Neural cell (in vitro differentiated cells): ENCODE measurements around the gene CPNE5. TPM values are rescaled to one million over a fixed set of nuclear protein-coding genes. Genes with fewer than 3 reads are reported as not detected.

Experiments
- H2AFZ ChIP-seq: fragments of 200-600, 300-800 bp; sonication (generic), shearing (Covaris generic); 2 replicates; pipeline ENCODE4 v1.6.0; 2014; ENCODE audit warnings: low read depth, mild to moderate bottlenecking, antibody characterized with exemption, low read length, moderate library complexity
- H3F3A ChIP-seq: fragments of 200-600 bp; shearing (Covaris generic); 2 replicates; pipeline ENCODE4 v1.6.1; 2016; ENCODE audit warnings: mild to moderate bottlenecking, moderate library complexity, mixed read lengths, antibody characterized with exemption, low read length; ENCODE audit not compliant: insufficient read depth, poor library complexity, severe bottlenecking
- H3K27ac ChIP-seq: fragments of 200-600, 300-800 bp; sonication (generic), shearing (Covaris generic); 2 replicates; pipeline ENCODE4 v1.5.1; 2014; ENCODE audit warnings: mild to moderate bottlenecking, low read length, moderate library complexity
- H3K27me3 ChIP-seq: fragments of 300-800, 200-600 bp; sonication (generic), shearing (Covaris generic); 2 replicates; pipeline ENCODE4 v1.6.0; 2014; ENCODE audit warnings: mild to moderate bottlenecking, low read depth, low read length, moderate library complexity; ENCODE audit not compliant: insufficient read depth
- H3K36me3 ChIP-seq: fragments of 300-800, 200-600 bp; sonication (generic), shearing (Covaris generic); 2 replicates; pipeline ENCODE4 v1.5.1; 2014; ENCODE audit warnings: mild to moderate bottlenecking, antibody characterized with exemption, low read length, moderate library complexity; ENCODE audit not compliant: insufficient read depth
- H3K4me2 ChIP-seq: fragments of 300-800, 200-600 bp; sonication (generic), shearing (Covaris generic); 2 replicates; pipeline ENCODE4 v1.6.0; 2014; ENCODE audit warnings: mild to moderate bottlenecking, low read length
- H3K4me3 ChIP-seq: fragments of 300-800, 200-600 bp; sonication (generic), shearing (Covaris generic); 2 replicates; pipeline ENCODE4 v1.5.1; 2014; ENCODE audit warnings: mild to moderate bottlenecking, low read length, moderate library complexity
- H3K79me2 ChIP-seq: fragments of 200-600 bp; shearing (Covaris generic); replicated peaks from 2 replicates; pipeline ENCODE4 v1.6.0; 2014; ENCODE audit warnings: mild to moderate bottlenecking, low read length, moderate library complexity; ENCODE audit not compliant: insufficient read depth
- H3K9ac ChIP-seq: fragments of 300-800, 200-600 bp; sonication (generic), shearing (Covaris generic); 2 replicates; pipeline ENCODE4 v1.6.1; 2016; ENCODE audit warnings: mild to moderate bottlenecking, low read length, mixed read lengths
- H3K9me2 ChIP-seq: fragments of 200-600 bp; shearing (Covaris generic); 2 replicates; pipeline ENCODE4 v1.6.1; 2016; ENCODE audit warnings: mild to moderate bottlenecking, low read length, mixed read lengths; ENCODE audit not compliant: insufficient read depth
- H3K9me3 ChIP-seq: fragments of 200-600, 300-800 bp; sonication (generic), shearing (Covaris generic); 2 replicates; pipeline ENCODE4 v1.6.1; 2016; ENCODE audit warnings: mild to moderate bottlenecking, mixed run types, low read length, moderate library complexity, mixed read lengths
- H4K20me1 ChIP-seq: fragments of 200-600 bp; shearing (Covaris generic); 2 replicates; pipeline ENCODE4 v1.6.1; 2016; ENCODE audit warnings: mild to moderate bottlenecking, mixed run types; ENCODE audit not compliant: insufficient read depth
- EP300 ChIP-seq: fragments of 450-650 bp; conservative IDR thresholded peaks from 2 replicates; pipeline ENCODE4 v1.6.1; 2014; ENCODE audit warnings: antibody characterized with exemption, mild to moderate bottlenecking, moderate library complexity; ENCODE audit not compliant: poor library complexity, severe bottlenecking
- EZH2 ChIP-seq: fragments of 200-600, 300-800 bp; shearing (Covaris generic), sonication (generic); IDR thresholded peaks from 2 replicates; pipeline ENCODE4 v1.6.1; 2014; ENCODE audit warnings: antibody characterized with exemption, low read length, borderline replicate concordance, mild to moderate bottlenecking; ENCODE audit not compliant: insufficient read depth, poor library complexity, severe bottlenecking
- MXI1 ChIP-seq: fragments of 450-650 bp; conservative IDR thresholded peaks from 2 replicates; pipeline ENCODE4 v1.6.1; 2014; ENCODE audit warnings: antibody characterized with exemption, mild to moderate bottlenecking; ENCODE audit not compliant: poor library complexity, severe bottlenecking
- POLR2AphosphoS5 ChIP-seq: IDR thresholded peaks from 2 replicates; pipeline ENCODE4 v1.6.1; 2012
- RAD21 ChIP-seq: fragments of 450-650 bp; conservative IDR thresholded peaks from 2 replicates; pipeline ENCODE4 v1.6.1; 2014; ENCODE audit warnings: antibody characterized with exemption, mild to moderate bottlenecking, moderate library complexity
- SMC3 ChIP-seq: fragments of 450-650 bp; conservative IDR thresholded peaks from 2 replicates; pipeline ENCODE4 v1.6.1; 2014; ENCODE audit warnings: antibody characterized with exemption, mild to moderate bottlenecking, moderate library complexity; ENCODE audit not compliant: poor library complexity
- TAF1 ChIP-seq: IDR thresholded peaks from 2 replicates; pipeline ENCODE4 v1.6.1; 2012; ENCODE audit warnings: low read depth
- polyA plus RNA-seq: library from polyadenylated mRNA; depleted of rRNA; stranded (reverse); fragments of >200 nt; gene quantifications from 2 replicates; pipeline ENCODE4 v1.2.3, GENCODE V29; 2014
- TF ChIP-seq, protein P1 (sequence below): IDR thresholded peaks from 2 replicates; pipeline ENCODE4 v1.6.1; 2012; ENCODE audit warnings: borderline replicate concordance
- TF ChIP-seq, protein P2 (sequence below): fragments of 450-650 bp; IDR thresholded peaks from 2 replicates; pipeline ENCODE4 v1.5.1; 2014; ENCODE audit warnings: antibody characterized with exemption, mild to moderate bottlenecking, moderate library complexity; ENCODE audit not compliant: poor library complexity, severe bottlenecking

The CPNE5 gene
- polyA plus RNA-seq, 1 donor from 2014 or later = 8.7 TPM

DNA sequence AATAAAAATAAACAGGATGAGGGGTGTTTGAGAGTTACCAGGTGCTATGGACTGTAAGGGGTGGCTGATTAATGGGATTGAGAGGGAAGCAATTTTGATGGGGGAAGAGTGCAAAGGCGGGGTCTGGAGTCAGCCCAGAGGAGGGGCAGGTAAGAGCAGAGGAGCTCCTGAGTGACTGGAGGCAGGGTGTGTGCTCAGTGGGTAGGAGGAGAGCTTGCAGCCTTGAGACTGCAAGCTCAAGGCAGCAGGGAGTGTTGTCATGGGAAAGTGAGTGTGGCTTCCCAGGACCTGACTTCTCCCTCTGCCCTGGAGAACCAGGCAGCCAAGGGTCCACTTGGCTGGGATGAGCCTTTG, 87.4 kb downstream of the CPNE5 start:
- Histone ChIP-seq H3K4me3 (no peak overlapping the region), H3K9me2 (no peaks in the 10 kb centered on the region), H3K36me3 (no peaks in the 10 kb centered on the region), H3K9me3 (no peaks in the 10 kb centered on the region), H4K20me1 (no peaks in the 10 kb centered on the region), H3K9ac (no peak overlapping the region), H3K79me2 (no peaks in the 10 kb centered on the region), H3K4me2 (no peak overlapping the region), H3K27ac (no peak overlapping the region), H2AFZ (no peak overlapping the region), H3F3A (no peaks in the 10 kb centered on the region), H3K27me3 (no peaks in the 10 kb centered on the region)
- TF ChIP-seq TAF1 = no peak
- TF ChIP-seq EZH2 = no peak
- TF ChIP-seq, protein P1, sequence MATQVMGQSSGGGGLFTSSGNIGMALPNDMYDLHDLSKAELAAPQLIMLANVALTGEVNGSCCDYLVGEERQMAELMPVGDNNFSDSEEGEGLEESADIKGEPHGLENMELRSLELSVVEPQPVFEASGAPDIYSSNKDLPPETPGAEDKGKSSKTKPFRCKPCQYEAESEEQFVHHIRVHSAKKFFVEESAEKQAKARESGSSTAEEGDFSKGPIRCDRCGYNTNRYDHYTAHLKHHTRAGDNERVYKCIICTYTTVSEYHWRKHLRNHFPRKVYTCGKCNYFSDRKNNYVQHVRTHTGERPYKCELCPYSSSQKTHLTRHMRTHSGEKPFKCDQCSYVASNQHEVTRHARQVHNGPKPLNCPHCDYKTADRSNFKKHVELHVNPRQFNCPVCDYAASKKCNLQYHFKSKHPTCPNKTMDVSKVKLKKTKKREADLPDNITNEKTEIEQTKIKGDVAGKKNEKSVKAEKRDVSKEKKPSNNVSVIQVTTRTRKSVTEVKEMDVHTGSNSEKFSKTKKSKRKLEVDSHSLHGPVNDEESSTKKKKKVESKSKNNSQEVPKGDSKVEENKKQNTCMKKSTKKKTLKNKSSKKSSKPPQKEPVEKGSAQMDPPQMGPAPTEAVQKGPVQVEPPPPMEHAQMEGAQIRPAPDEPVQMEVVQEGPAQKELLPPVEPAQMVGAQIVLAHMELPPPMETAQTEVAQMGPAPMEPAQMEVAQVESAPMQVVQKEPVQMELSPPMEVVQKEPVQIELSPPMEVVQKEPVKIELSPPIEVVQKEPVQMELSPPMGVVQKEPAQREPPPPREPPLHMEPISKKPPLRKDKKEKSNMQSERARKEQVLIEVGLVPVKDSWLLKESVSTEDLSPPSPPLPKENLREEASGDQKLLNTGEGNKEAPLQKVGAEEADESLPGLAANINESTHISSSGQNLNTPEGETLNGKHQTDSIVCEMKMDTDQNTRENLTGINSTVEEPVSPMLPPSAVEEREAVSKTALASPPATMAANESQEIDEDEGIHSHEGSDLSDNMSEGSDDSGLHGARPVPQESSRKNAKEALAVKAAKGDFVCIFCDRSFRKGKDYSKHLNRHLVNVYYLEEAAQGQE = no peak
- TF ChIP-seq, protein P2, sequence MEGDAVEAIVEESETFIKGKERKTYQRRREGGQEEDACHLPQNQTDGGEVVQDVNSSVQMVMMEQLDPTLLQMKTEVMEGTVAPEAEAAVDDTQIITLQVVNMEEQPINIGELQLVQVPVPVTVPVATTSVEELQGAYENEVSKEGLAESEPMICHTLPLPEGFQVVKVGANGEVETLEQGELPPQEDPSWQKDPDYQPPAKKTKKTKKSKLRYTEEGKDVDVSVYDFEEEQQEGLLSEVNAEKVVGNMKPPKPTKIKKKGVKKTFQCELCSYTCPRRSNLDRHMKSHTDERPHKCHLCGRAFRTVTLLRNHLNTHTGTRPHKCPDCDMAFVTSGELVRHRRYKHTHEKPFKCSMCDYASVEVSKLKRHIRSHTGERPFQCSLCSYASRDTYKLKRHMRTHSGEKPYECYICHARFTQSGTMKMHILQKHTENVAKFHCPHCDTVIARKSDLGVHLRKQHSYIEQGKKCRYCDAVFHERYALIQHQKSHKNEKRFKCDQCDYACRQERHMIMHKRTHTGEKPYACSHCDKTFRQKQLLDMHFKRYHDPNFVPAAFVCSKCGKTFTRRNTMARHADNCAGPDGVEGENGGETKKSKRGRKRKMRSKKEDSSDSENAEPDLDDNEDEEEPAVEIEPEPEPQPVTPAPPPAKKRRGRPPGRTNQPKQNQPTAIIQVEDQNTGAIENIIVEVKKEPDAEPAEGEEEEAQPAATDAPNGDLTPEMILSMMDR = no peak
- TF ChIP-seq MXI1 = no peak
- no peak for TF ChIP-seq SMC3
- TF ChIP-seq POLR2AphosphoS5 = no peak
- TF ChIP-seq EP300 = no peak
- no peak for TF ChIP-seq RAD21

DNA sequence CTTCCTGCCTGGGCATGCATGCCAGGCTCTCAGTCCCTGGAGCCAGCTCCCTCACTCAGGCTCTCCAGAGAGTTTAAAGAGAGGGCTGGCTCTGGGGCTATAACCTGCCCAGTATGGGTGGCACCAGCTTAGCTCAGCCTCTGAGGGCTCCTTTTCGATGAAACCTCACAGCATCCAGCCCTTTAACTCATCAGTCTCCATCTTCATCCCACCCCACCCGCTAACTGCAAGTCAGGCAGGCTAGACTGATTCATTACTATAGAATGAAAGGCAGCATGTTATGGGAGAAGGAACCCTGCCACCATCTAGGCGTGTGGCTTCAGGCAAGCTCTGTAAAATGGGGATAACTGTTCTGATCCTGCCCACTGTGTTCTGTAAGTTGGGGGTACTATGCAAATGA, 88.2 kb downstream of the CPNE5 start:
- TF ChIP-seq MXI1 = no peak
- TF ChIP-seq, protein P2 = no peak
- no peak for TF ChIP-seq EP300
- no peak for TF ChIP-seq POLR2AphosphoS5
- TF ChIP-seq SMC3 = no peak
- no peak for TF ChIP-seq TAF1
- TF ChIP-seq RAD21 = no peak
- TF ChIP-seq EZH2 = no peak
- TF ChIP-seq, protein P1 = no peak

More for the DNA sequence above, 88.2 kb downstream of the CPNE5 start:
- H4K20me1 ChIP-seq = no peaks in the 10 kb centered on the region
- no peaks in the 10 kb centered on the region for H3K9me2 ChIP-seq
- no peak overlapping the region for H3K9ac ChIP-seq
- H3F3A ChIP-seq = no peaks in the 10 kb centered on the region
- no peak overlapping the region for H3K4me2 ChIP-seq
- no peaks in the 10 kb centered on the region for H3K36me3 ChIP-seq
- H2AFZ ChIP-seq = no peak overlapping the region
- H3K4me3 ChIP-seq = no peak overlapping the region
- no peaks in the 10 kb centered on the region for H3K79me2 ChIP-seq
- H3K27ac ChIP-seq = no peak overlapping the region
- H3K9me3 ChIP-seq = no peaks in the 10 kb centered on the region
- H3K27me3 ChIP-seq = no peaks in the 10 kb centered on the region
